Erythroblast (primary cell): ENCODE measurements around the gene ERGIC3.
A peak's percentile ranks its signal among the peaks of the same experiment; 100 is the strongest.

Experiments
- DNase-seq, 2 experiments: peaks; one replicate each; lab custom pipeline; 2025; lab: John Stamatoyannopoulos, UW
- GATA1 ChIP-seq: IDR thresholded peaks from 2 replicates; pipeline ENCODE4 v1.6.1; 2011; ENCODE audit warnings: low read depth, mild to moderate bottlenecking, control low read depth, low read length, moderate library complexity
- POLR2A ChIP-seq: IDR thresholded peaks from 2 replicates; pipeline ENCODE4 v1.6.1; 2011; ENCODE audit warnings: mild to moderate bottlenecking, low read length

Gene ERGIC3

DNA sequence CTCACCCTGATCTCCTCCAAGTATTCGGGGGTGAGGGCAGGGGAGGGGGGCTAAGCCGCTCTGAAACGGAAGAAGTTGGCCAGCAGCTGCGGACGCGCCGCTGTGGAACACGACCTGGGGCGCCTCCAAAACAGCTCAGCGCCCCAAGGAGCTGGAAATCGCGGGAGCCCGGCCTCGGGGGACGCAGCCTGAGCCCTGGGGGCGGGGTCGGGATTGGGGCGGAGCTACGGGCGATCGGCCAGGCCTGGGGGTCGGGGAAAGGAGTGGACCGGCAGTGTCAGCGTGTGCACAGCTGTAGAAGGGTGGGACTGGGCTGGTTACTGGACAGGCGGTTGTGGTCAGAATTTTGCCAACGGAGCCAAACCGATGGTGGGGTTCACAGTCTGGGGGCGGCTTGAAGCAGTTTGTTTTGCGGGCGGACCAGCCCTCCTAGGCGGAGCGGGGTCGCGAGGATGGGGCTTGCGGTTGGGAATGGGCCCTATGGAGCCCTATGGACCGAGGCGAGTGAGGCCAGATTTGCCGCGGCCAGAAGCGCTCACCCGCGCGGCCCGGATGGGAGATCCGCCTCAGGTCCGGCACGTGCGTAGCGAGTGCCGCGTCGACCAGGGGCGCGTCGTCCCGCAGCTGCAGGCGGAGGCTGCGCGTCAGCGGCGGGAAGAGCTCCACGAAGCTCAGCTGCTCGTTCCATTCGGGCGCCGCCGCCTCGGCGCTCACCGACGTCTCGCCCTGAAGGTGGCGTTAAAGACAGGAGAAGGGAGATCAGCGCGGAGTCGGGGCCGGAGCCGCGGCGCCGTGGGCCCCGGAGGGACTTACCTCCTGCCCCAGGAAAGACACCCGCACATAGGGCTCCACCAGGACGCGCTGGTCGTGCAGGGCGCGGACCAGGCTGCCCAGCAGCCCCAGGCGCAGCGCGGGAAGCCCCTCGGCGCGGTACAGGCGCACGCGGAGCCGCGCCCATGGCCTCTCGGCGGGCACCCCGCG lies 59.4 kb downstream of the ERGIC3 start:
- TF ChIP-seq POLR2A (no peak), GATA1 (no peak)
- DNase-seq, result peak; percentile 83

DNA sequence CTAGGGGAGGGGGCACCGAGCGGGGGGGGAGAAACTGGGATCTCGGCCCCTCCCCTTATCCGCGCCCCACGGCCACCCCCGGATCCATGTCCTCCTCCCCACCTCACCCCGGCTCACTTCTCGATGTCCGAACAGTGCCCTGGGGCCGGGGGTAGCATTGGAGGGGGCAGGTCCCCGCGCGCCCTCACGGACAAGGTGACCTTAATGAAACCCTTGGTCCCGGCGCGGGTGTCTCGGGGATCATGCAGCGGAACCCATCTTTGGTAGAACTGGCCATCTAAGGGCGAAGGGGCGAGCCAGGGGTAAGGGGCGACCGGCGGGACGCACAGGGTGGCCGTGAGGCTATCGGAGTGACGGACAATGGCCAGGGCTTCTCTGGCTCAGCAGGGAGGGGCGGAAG lies 60.1 kb downstream of the ERGIC3 start:
- TF ChIP-seq POLR2A (no peak), GATA1 (no peak)
- DNase-seq, result no peak

GRCh38 chr20:35602851-35603495 lies 61.1 kb downstream of the ERGIC3 start:
- TF ChIP-seq POLR2A (no peak), GATA1 (no peak)
- no peak for DNase-seq

- no peak for DNase-seq
- TF ChIP-seq GATA1, result no peak
These were observed 62.0 kb downstream of the ERGIC3 start for GRCh38 chr20:35603695-35604448.

DNA sequence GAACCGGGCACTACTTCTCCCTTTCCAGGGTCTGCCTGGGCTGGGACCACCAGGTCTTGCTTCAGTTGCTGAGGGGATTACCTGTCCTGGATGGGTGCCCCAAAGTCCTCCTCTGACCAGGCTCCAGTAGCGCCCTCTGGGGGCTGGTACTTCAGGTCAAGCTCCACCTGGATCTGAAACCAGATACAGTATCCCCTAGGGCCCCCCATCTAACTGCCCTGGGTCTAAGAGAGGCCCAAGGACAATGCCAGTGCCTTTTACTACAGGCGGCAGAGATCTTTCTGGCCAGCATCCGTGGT lies 62.5 kb downstream of the ERGIC3 start:
- TF ChIP-seq GATA1 (no peak), POLR2A (no peak)
- peak; percentile 24 to 55 for DNase-seq

- TF ChIP-seq GATA1 (no peak), POLR2A (no peak)
- no peak for DNase-seq
These were observed 64.2 kb downstream of the ERGIC3 start for GRCh38 chr20:35606127-35606526.
